IMR-90 (cell line): ENCODE results near the gene MED17. TPM values are rescaled to one million over a fixed set of nuclear protein-coding genes. Genes with fewer than 3 reads are reported as not detected.

Source experiments
- ATAC-seq: fragments of 200-7000 bp; cut with Tn5 transposase; 2 replicates; pipeline ENCODE4 v1.9.1; 2020; ENCODE audit warnings: low read depth, mild to moderate bottlenecking, moderate library complexity
- BruUV-seq: library from RNA; stranded (reverse); fragments of 400-500 nt; replicated peaks from 2 replicates; lab custom pipeline; 2021; lab: Mats Ljungman, UMichigan
- CTCF ChIA-PET: fragments of 300-600 bp; formaldehyde crosslinking; extraction: SDS; loops from one replicate; lab custom pipeline; 2021; ENCODE audit warnings: antibody characterized with exemption; lab: Yijun Ruan, JAX
- POLR2A ChIA-PET: fragments of 300-600 bp; sonication (Branson Sonifier 250); formaldehyde crosslinking; loops from one replicate; lab custom pipeline; 2022; ENCODE audit warnings: antibody characterized with exemption; ENCODE audit not compliant: unreplicated experiment; lab: Charles Lee
- DNase-seq: peaks from one replicate; pipeline ENCODE4 v3.0.0; 2013
- H2AFZ ChIP-seq: replicated peaks from 2 replicates; pipeline ENCODE3; 2013; ENCODE audit warnings: low read length, mild to moderate bottlenecking; ENCODE audit not compliant: poor library complexity
- H2AK5ac ChIP-seq: 2 replicates; pipeline ENCODE4 v1.6.1; 2013; ENCODE audit warnings: low read depth, low read length, inconsistent platforms
- H2AK9ac ChIP-seq: replicated peaks from 2 replicates; pipeline ENCODE3; 2013; ENCODE audit warnings: mild to moderate bottlenecking, low read depth, low read length, moderate library complexity; ENCODE audit not compliant: poor library complexity
- H2BK120ac ChIP-seq: 2 replicates; pipeline ENCODE4 v1.6.1; 2013; ENCODE audit warnings: low read depth, low read length, inconsistent platforms
- H2BK15ac ChIP-seq: 3 replicates; pipeline ENCODE4 v1.6.1; 2013; ENCODE audit warnings: low read depth, low read length, inconsistent platforms
- H2BK20ac ChIP-seq: 2 replicates; pipeline ENCODE4 v1.6.1; 2013; ENCODE audit warnings: low read depth, mild to moderate bottlenecking, inconsistent platforms, low read length, moderate library complexity
- H2BK5ac ChIP-seq: 2 replicates; pipeline ENCODE4 v1.6.1; 2013; ENCODE audit warnings: mild to moderate bottlenecking, low read depth, low read length, inconsistent platforms; ENCODE audit not compliant: poor library complexity, severe bottlenecking
- H3K14ac ChIP-seq: replicated peaks from 2 replicates; pipeline ENCODE4 v1.6.1; 2013; ENCODE audit warnings: low read depth, low read length, inconsistent platforms
- H3K18ac ChIP-seq: 2 replicates; pipeline ENCODE4 v1.6.1; 2013; ENCODE audit warnings: low read depth, low read length, control low read depth
- H3K23ac ChIP-seq: 2 replicates; pipeline ENCODE4 v1.6.1; 2013; ENCODE audit warnings: low read depth, low read length, inconsistent platforms
- H3K27ac ChIP-seq: 2 replicates; pipeline ENCODE4 v1.5.1; 2013; ENCODE audit warnings: mild to moderate bottlenecking, control low read depth, low read length; ENCODE audit not compliant: insufficient read depth
- H3K27me3 ChIP-seq: 2 replicates; pipeline ENCODE4 v1.6.1; 2013; ENCODE audit warnings: low read length; ENCODE audit not compliant: control insufficient read depth, insufficient read depth
- H3K36me3 ChIP-seq: 2 replicates; pipeline ENCODE4 v1.6.1; 2013; ENCODE audit warnings: low read length, mixed read lengths; ENCODE audit not compliant: control insufficient read depth, insufficient read depth
- H3K4ac ChIP-seq: 2 replicates; pipeline ENCODE4 v1.6.1; 2013; ENCODE audit warnings: low read depth, low read length, inconsistent platforms
- H3K4me1 ChIP-seq: 2 replicates; pipeline ENCODE4 v1.6.1; 2013; ENCODE audit warnings: low read length, mixed read lengths; ENCODE audit not compliant: control insufficient read depth, insufficient read depth
- H3K4me2 ChIP-seq: 2 replicates; pipeline ENCODE4 v1.6.1; 2013; ENCODE audit warnings: low read depth, mild to moderate bottlenecking, control low read depth, low read length, moderate library complexity
- H3K4me3 ChIP-seq: 2 replicates; pipeline ENCODE4 v1.5.1; 2013; ENCODE audit warnings: low read depth, mild to moderate bottlenecking, control low read depth, low read length, moderate library complexity; ENCODE audit not compliant: insufficient read depth
- H3K56ac ChIP-seq: 2 replicates; pipeline ENCODE4 v1.6.1; 2013; ENCODE audit warnings: low read length, inconsistent platforms; ENCODE audit not compliant: insufficient read depth; ENCODE audit errors: extremely low read depth
- H3K79me1 ChIP-seq, 2 experiments: 2 replicates each; pipeline ENCODE4 v1.6.1; 2013; ENCODE audit warnings: low read length in 2 of 2, inconsistent platforms in 1 of 2, low read depth in 1 of 2
- H3K9ac ChIP-seq: 2 replicates; pipeline ENCODE4 v1.6.1; 2013; ENCODE audit warnings: low read depth, low read length, control low read depth
- H3K9me1 ChIP-seq: 2 replicates; pipeline ENCODE4 v1.6.1; 2013; ENCODE audit warnings: low read length, inconsistent platforms; ENCODE audit not compliant: insufficient read depth
- H3K9me3 ChIP-seq: 2 replicates; pipeline ENCODE4 v1.6.1; 2013; ENCODE audit warnings: low read length; ENCODE audit not compliant: control insufficient read depth, insufficient read depth
- H4K20me1 ChIP-seq: 2 replicates; pipeline ENCODE4 v1.6.1; 2013; ENCODE audit warnings: low read length, inconsistent platforms; ENCODE audit not compliant: insufficient read depth
- H4K5ac ChIP-seq: 2 replicates; pipeline ENCODE4 v1.6.1; 2013; ENCODE audit warnings: mild to moderate bottlenecking, low read depth, low read length, control low read depth
- H4K8ac ChIP-seq, 2 experiments: 2 replicates each; pipeline ENCODE4 v1.6.1; 2013; ENCODE audit warnings: low read depth in 2 of 2, low read length in 2 of 2, control low read depth in 1 of 2, inconsistent platforms in 1 of 2
- H4K91ac ChIP-seq: 2 replicates; pipeline ENCODE4 v1.6.1; 2013; ENCODE audit warnings: low read depth, low read length, inconsistent platforms; ENCODE audit not compliant: insufficient read depth
- ELK1 ChIP-seq: fragments of 150-350 bp; IDR thresholded peaks from 2 replicates; pipeline ENCODE4 v1.6.1; 2016; ENCODE audit warnings: low read depth, mild to moderate bottlenecking, low read length, moderate library complexity, borderline replicate concordance
- FOS ChIP-seq: fragments of 150-350 bp; IDR thresholded peaks from 2 replicates; pipeline ENCODE4 v1.6.1; 2016; ENCODE audit warnings: low read depth, low read length
- POLR2A ChIP-seq: IDR thresholded peaks from 2 replicates; pipeline ENCODE4 v1.6.1; 2012; ENCODE audit warnings: mild to moderate bottlenecking, low read depth, low read length
- USF2 ChIP-seq: fragments of 150-350 bp; IDR thresholded peaks from 2 replicates; pipeline ENCODE4 v1.6.1; 2017; ENCODE audit warnings: mild to moderate bottlenecking, antibody characterized with exemption, low read length, low read depth
- WGBS, 2 experiments: methylation state at CpG; one replicate each; pipeline versions ENCODE4 v1.1.5 to v1.1.7; 2013; ENCODE audit warnings: missing lambda C conversion rate in 2 of 2; ENCODE audit not compliant: insufficient read length in 1 of 2; ENCODE audit errors: extremely low coverage in 2 of 2; 5-methylcytosine and 5-hydroxymethylcytosine counted together
- dilution Hi-C: fragments of 300-500 bp; cut with HindIII; formaldehyde crosslinking; loops from one replicate; pipeline ENCODE4 v1.14.3; 2018; ENCODE audit warnings: low sequenced_read_pairs; ENCODE audit not compliant: unreplicated experiment
- in situ Hi-C: fragments of 300-500 bp; cut with MboI; formaldehyde crosslinking; loops from 3 replicates; pipeline ENCODE4 v1.14.3; 2019; ENCODE audit warnings: low sequenced_read_pairs, inconsistent platforms, mixed read lengths
- intact Hi-C: fragments of 100-400 bp; cut with micrococcal nuclease; formaldehyde crosslinking; loops from 2 replicates; pipeline ENCODE4 v1.10.0; 2022
- polyA plus RNA-seq, 3 experiments: library from polyadenylated mRNA; depleted of rRNA; stranded (reverse); fragments of >200 nt; gene quantifications; 2 replicates each; pipeline ENCODE4 v1.2.3, GENCODE V29; 2012; ENCODE audit warnings: low replicate concordance in 1 of 3
- total RNA-seq: library from RNA; depleted of rRNA; stranded (reverse); fragments of >200 nt; gene quantifications from 2 replicates; pipeline ENCODE4 v1.2.3, GENCODE V29; 2012

Gene MED17
- total and polyA plus RNA-seq, 2 of the 4 experiments (the other 2 are of a cell fraction): 20.0 to 23.3 TPM

- no peak overlapping the region for H3K9ac ChIP-seq
- H2BK120ac ChIP-seq: no peak overlapping the region
- no peak overlapping the region for H4K91ac ChIP-seq
- no peak overlapping the region for H2AK9ac ChIP-seq
- ATAC-seq: no peak
- H3K14ac ChIP-seq: no peak overlapping the region
- H3K79me1 ChIP-seq: peaks cover 11 to 36% of the 10 kb centered on the region in 2 experiments; a peak in 2 of 4 replicates
- H4K8ac ChIP-seq: no peak overlapping the region; a peak in 1 of 4 replicates
- H3K56ac ChIP-seq: no peak overlapping the region
- no peak overlapping the region for H2BK20ac ChIP-seq
- no peak overlapping the region for H2BK15ac ChIP-seq
- in situ Hi-C loops (loop anchor here (10.0 kb wide), 1 partner anchor 400 kb away; no protein-coding TSS in a partner anchor), intact Hi-C loops (no loop called here), dilution Hi-C loops (no loop called here)
- no peak overlapping the region for H3K23ac ChIP-seq
- no peak overlapping the region for H3K4me3 ChIP-seq
- H3K4me1 ChIP-seq: peaks cover 6% of the 10 kb centered on the region
- no peak overlapping the region for H3K18ac ChIP-seq
- H3K27ac ChIP-seq: peak overlapping the region; percentile 37; the same call in 1 of the 2 replicates
- no peaks in the 10 kb centered on the region; the same call in 1 of the 2 replicates for H3K9me1 ChIP-seq
- no peak overlapping the region for H3K4ac ChIP-seq
- no CpG with 5 or more reads among the region's 1 CpG for WGBS, 2 experiments
- no peaks in the 10 kb centered on the region for H3K27me3 ChIP-seq
- H2BK5ac ChIP-seq: no peak overlapping the region
- DNase-seq: no peak
- no peak overlapping the region for H4K5ac ChIP-seq
- CTCF ChIA-PET: interaction anchor here (0.5 kb wide), 1 partner anchor 32 kb away, joined by 4 read pairs; no protein-coding TSS in a partner anchor
- H3K36me3 ChIP-seq: peaks cover 44% of the 10 kb centered on the region
- POLR2A ChIA-PET: no interaction called here
- H2AK5ac ChIP-seq: no peak overlapping the region
- peaks cover 80% of the 10 kb centered on the region for H4K20me1 ChIP-seq
- H3K9me3 ChIP-seq: no peaks in the 10 kb centered on the region
- no peak overlapping the region for H2AFZ ChIP-seq
- BruUV-seq: no TSS peak
- peak overlapping the region; percentile 66 for H3K4me2 ChIP-seq
- no peak for TF ChIP-seq USF2
- TF ChIP-seq ELK1: no peak
- TF ChIP-seq POLR2A: no peak
- TF ChIP-seq FOS: no peak
Measured at GRCh38 chr11:93734427-93735222, 49.5 kb upstream of the MED17 start.
